Colon (tissue), 2 donors: ENCODE data around the gene L1TD1.
"Not testable (repeated sequence)": the region's sequence is repeated elsewhere in the genome, so short reads cannot be mapped to it uniquely, and the experiment has no call there.

ENCODE experiments used
- FAIRE-seq: peaks from 2 replicates; lab custom pipeline; 2012; peaks lifted over from hg19 to GRCh38; lab: Jason Lieb, UNC
- donor health status: control.
- donor health status: control.

Gene L1TD1

DNA sequence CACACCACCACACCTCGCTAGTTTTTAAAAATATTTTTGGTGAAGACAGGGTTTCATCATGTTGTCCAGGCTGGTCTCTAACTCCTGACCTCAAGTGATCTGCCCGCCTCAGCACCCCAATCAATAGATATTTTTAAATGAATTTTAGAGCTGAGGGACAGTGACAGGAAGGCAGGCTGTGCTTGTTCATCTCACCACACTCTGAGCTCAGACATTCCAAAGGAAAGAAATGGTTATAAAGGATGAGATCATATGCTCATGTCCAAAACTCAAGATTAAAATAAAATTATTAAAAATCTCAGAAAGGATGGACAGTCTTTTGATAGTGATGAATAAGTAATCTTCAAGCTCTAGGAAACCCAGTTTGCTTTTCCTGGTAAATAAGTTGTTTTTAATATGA lies 40.9 kb downstream of the L1TD1 start:
- FAIRE-seq, result no peak

DNA sequence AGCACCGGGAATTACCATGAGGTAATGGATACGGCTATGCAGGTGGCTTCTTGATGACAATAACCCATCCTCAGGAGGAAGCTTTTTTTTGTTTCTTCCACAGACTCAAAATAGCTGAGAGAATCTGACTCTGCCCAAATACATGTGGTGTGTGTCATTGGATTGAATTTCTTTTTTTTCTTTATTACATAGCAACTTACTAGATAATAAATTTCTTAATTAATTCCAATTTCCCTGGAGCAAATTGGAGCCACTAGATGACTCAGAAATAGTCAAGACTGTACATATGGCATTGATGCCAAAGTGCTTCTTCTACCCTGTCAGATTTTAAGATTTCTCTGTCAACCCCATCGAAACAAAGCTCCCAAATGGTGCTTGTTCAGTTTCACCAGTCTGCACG lies 42.7 kb downstream of the L1TD1 start:
- FAIRE-seq, result no peak

DNA sequence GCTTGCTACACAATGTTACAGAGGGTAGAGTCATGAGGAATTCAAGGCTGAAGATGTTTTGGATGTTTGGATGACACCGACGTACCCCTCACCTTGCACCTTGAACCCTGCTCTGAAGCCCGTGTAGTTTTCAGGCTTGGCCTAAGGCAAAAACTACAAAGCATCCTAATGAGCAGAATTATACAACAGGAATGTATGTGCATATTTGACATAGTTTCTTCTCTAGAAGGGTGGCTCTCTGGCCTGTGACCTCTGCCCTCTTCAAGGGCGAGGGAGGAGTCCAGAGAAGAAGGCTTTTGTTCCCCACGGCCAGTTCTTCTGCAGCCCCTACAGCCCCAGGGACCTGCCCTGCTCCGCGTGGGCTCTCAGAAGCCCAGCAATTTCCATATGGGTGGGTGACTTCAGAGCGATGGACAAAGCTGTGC lies 43.3 kb downstream of the L1TD1 start:
- FAIRE-seq, result no peak

DNA sequence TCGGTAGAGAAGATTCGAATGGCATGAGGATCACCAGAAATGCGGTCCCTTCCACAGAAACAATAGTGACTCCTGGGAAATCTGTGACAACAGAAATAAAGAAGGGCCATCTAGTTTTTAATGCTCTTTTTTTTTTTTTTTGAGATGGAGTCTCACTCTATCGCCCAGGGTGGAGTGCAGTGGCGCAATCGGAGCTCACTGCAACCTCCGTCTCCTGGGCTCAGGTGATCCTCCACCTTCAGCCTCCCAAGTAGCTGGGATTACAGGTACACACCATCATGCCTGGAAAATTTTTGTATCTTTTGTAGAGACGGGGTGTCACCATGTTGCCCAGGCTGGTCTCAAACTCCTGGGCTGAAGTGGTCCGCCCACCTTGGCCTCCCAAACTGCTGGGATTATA lies 43.9 kb downstream of the L1TD1 start:
- FAIRE-seq, result no peak

DNA sequence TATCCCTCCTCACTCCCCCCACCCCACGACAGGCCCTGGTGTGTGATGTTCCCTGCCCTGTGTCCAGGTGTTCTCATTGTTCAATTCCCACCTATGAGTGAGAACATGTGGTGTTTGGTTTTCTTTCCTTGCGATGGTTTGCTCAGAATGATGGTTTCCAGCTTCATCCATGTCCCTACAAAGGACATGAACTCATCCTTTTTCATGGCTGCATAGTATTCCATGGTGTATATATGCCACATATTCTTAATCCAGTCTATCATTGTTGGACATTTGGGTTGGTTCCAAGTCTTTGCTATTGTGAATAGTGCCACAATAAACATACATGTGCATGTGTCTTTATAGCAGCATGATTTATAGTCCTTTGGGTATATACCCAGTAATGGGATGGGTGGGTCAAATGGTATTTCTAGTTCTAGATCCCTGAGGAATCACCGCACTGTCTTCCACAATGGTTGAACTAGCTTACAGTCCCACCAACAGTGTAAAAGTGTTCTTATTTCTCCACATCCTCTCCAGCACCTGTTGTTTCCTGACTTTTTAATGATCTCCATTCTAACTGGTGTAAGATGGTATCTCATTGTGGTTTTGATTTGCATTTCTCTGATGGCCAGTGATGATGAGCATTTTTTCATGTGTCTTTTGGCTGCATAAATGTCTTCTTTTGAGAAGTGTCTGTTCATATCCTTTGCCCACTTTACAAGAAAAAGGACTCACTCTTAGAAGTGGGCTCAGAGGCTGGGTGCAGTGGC lies 45.2 kb downstream of the L1TD1 start:
- not testable (repeated sequence) for FAIRE-seq

DNA sequence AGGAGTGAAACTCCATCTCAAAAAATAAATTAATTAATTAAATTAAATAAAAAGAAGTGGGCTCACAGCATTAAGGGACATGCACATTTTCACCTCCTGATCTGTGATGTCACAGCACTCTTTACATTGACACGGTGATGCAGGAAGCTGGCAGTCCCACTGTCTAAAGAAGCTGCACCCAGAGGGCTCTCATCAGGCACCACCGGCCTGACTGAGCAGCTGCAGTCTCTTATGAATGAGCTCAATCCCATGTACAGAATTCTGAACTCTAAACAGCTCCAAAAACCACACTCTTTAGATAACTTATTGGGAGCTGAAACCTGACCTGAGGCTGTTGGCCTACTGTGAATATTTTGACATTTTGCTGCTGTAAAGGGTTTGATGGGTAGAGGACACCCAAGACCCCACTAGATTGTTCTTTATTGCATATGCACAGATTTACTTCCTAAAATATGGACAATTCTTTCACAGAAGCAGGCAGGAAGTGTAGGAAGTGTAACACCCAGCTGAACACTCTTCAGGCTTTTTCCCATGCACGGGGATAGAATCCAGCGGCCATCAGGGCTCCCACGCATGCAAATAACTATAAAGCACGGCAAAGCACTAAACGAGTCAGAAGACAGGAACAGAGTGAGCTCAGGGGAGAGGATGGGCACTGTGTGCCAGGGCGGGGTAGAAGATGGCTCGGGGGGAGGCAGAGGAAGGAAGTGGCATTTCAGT lies 46.2 kb downstream of the L1TD1 start:
- FAIRE-seq, result no peak

DNA sequence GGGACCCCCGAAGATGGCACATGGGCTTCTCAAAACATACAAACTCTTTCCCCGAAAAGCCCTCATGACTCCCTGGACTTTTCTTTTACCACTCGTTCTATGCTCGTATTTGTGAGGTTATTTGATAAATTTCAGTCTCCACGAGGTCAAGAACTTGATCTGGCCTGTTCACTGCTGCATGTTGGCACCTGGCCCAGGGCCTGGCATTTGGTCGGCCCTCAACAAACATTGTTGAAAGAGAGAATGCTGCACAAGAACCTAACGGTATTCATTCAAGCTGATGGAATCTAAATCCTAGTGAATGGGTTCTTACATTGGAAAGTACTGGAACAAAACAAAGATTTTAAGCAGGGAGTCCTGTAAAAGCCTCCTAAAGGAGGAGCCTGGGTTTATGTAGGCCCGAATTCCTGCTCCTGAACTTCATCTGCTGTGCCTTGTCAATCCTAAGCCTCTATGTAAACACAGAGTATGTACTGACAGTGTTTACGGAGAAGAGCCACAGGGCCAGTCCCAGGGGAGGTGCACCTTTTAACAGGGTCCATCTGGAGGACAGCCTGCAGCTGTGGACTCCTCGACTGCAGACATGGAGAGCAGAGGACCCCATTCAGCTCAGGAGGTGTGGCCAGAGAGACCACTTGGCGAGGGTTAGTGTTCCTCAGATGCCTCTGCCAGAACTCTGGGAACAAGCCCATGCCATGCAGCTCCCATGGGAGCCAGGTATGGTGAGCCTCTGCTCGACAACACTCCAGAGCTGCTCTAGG lies 46.9 kb downstream of the L1TD1 start:
- FAIRE-seq, result no peak

DNA sequence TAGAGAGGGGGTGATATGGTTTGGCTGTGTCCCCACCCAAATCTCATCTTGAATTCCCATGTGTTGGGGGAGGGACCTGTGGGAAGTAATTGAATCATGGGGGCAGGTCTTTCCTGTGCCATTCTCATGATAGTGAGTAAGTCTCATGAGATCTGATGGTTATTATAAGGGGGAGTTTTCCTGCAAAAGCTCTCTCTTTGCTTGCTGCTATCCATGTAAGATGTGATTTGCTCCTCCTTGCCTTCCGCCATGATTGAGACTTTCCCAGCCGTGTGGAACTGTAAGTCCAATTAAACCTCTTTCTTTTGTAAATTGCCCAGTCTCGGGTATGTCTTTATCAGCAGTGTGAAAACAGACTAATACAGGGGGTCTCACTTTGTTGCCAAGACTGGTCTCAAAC lies 49.7 kb downstream of the L1TD1 start:
- FAIRE-seq, result not testable (repeated sequence)

DNA sequence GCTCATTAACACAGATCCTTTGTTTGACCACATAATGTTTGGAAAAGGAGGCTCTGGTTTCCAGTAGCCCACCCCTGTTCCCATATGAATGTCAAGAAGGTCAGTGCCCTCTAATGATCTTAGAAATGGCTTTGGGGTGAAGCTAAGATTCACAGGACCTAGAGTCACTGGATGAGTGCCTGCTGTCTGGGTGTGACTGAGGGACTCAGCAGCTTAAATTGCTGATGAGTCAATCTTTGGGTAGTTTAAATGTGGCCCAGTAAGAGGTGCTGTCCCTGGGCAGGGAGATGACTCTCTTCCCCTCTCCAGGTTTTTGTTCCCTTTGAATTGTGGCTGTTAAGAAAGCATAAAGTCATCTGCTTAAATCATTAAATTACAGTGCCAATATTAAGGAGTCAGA lies 50.6 kb downstream of the L1TD1 start:
- no peak for FAIRE-seq

DNA sequence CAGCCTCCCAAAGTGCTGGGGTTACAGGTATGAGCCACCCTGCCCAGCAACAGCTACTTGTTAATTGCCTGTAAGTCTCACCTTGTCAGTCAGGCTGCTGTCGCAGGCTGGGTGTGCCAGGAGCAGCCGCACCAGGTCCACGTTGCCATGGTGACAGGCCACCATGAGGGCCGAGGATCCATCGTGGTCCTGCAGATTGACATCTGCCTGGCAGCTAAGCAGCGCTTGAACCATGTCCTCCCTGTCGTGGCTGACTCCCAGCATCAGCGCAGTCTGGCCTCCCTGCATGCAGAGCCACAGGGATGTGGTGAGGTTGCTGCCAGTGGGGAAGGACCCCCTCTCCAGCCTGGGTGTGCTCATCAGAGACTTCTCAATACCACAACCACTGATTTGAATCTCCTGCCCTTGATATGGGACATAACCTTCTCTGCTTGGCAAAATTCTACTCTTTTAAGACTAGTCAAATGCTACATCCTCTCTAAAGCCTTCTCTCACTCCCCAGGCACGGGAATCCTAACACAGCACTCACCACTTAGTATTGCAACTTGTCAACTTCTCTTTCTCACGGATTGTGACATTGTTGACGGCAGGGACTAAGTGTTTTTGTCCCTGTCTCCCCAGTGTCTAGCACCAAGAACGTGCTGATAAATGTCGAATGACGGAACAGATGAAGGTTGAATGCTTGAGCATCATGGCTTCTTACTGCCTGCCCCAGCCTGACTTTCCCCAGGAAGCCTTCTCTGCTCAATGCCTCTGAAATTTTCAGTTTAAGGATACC lies 52.9 kb downstream of the L1TD1 start:
- FAIRE-seq, result no peak

DNA sequence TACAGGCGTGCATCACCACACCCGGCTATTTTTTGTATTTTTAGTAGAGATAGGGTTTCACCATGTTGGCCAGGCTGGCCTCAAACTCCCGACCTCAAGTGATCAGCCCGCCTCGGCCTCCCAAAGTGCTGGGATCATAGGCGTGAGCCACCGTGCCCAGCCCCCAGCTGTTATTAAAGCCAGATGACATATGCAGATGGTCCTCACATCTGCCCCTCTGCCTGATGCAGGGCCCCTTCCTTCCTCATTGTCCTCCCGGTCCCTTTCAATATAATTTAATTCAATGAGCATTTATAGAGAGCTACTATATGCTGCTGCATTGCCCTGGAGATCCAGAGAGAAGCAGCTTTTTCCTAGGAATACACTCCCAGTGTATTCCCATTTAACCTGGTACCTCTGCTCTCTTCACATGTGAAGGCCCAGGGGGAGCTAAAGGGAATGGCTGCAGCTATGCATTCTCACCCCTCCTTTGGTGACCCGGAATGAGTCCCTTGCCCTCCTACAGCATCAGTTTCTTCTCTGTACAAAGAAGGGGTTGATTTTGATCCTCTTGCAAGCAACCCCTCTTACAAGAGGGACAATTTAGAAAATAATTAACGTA lies 55.6 kb downstream of the L1TD1 start:
- FAIRE-seq, result no peak

DNA sequence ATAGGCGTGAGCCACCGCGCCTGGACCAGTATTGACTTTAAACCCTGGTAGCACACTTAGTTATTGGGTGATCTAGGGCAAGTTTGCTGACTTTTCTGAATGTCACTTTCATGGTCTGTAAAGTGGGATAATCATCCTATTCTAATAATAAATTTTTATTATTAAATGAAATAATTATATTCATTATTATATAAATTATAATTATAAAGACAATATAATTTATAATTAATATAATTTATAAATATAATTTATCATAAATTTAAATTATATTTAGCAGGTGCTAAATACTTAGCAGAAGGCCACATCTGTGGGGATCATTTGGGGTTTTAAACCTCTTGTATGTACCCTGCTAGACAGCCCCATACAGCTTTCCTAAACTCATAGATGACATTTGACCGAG lies 64.9 kb downstream of the L1TD1 start:
- FAIRE-seq, result no peak

DNA sequence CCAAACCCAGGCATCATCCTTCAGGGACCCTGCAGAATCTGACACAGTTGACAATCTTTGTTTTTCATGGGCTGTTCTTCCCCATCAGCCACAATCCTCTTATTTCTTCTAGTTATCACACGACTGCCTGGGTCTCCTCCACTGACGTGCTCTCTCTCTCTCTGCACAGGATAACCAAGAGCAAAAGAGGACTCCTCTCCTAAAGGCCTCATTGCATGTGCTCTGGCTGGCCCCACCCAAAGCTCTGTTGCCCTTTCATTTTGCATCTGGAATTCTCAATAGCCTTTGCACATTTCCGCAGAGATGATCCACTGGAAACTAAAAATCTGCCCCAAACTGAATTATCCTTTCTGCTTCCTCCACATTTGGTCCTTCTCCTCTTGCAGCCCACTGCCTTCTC lies 66.0 kb downstream of the L1TD1 start:
- no peak for FAIRE-seq
